HEK293 (cell line): ENCODE results near the gene PRTFDC1.

Experiments used
- CTCF ChIA-PET: fragments of 350-600 bp; formaldehyde crosslinking; extraction: SDS; loops from one replicate; lab custom pipeline; 2021; ENCODE audit warnings: antibody characterized with exemption; lab: Yijun Ruan, JAX
- POLR2A ChIA-PET: fragments of 300-600 bp; formaldehyde crosslinking; extraction: SDS; loops from one replicate; lab custom pipeline; 2020; ENCODE audit warnings: antibody characterized with exemption, inconsistent platforms; lab: Yijun Ruan, JAX
- H3K27ac ChIP-seq: fragments of 200-500 bp; sonication (Bioruptor generic); 2 replicates; pipeline ENCODE4 v1.5.1; 2014; ENCODE audit warnings: low read depth, low read length, control low read depth, inconsistent platforms; ENCODE audit errors: extremely low read depth
- H3K36me3 ChIP-seq, 2 experiments: fragments of 200-500 bp in 1 of 2; sonication (Bioruptor generic) in 1 of 2; 1 replicate in 1 of 2; 2 replicates in 1 of 2; pipeline ENCODE4 v1.5.1; 2014 to 2017; ENCODE audit warnings: inconsistent platforms in 2 of 2, low read length in 2 of 2; ENCODE audit not compliant: control insufficient read depth in 2 of 2, insufficient read depth in 1 of 2
- H3K4me1 ChIP-seq: fragments of 200-500 bp; sonication (Bioruptor generic); 2 replicates; pipeline ENCODE4 v1.5.1; 2014; ENCODE audit warnings: mild to moderate bottlenecking, low read length, inconsistent platforms; ENCODE audit not compliant: control insufficient read depth, insufficient read depth
- H3K4me3 ChIP-seq: 2 replicates; pipeline ENCODE4 v1.5.1; 2011; ENCODE audit warnings: low read depth, mild to moderate bottlenecking, control low read depth, low read length, moderate library complexity
- H3K9me3 ChIP-seq: fragments of 200-500 bp; sonication (Bioruptor generic); 2 replicates; pipeline ENCODE4 v1.5.1; 2014; ENCODE audit warnings: low read depth, low read length, inconsistent platforms; ENCODE audit not compliant: control insufficient read depth, insufficient read depth
- EGR2 ChIP-seq: fragments of 450-650 bp; formaldehyde crosslinking; IDR thresholded peaks from 2 replicates; pipeline ENCODE4 v1.5.1; 2016; ENCODE audit warnings: low read depth, missing biosample characterization, missing genetic modification characterization
- ELK4 ChIP-seq: IDR thresholded peaks from 2 replicates; pipeline ENCODE4 v1.6.1; 2011; ENCODE audit warnings: mild to moderate bottlenecking, low read depth, low read length, borderline replicate concordance
- GLIS2 ChIP-seq: fragments of 450-650 bp; formaldehyde crosslinking; IDR thresholded peaks from 2 replicates; pipeline ENCODE4 v1.5.1; 2016; ENCODE audit warnings: missing biosample characterization, missing genetic modification characterization
- KLF16 ChIP-seq: fragments of 450-650 bp; formaldehyde crosslinking; IDR thresholded peaks from 2 replicates; pipeline ENCODE4 v1.5.1; 2017; ENCODE audit warnings: missing biosample characterization, missing genetic modification characterization
- MEIS1 ChIP-seq: sonication (generic); formaldehyde crosslinking; IDR thresholded peaks from 2 replicates; pipeline ENCODE4 v1.8.1; 2022; ENCODE audit warnings: missing genetic modification reagents, mild to moderate bottlenecking, borderline replicate concordance
- MZF1 ChIP-seq: fragments of 450-650 bp; formaldehyde crosslinking; IDR thresholded peaks from 2 replicates; pipeline ENCODE4 v1.5.1; 2017; ENCODE audit warnings: missing biosample characterization, missing genetic modification characterization, borderline replicate concordance
- OSR2 ChIP-seq: fragments of 450-650 bp; formaldehyde crosslinking; IDR thresholded peaks from 2 replicates; pipeline ENCODE4 v1.5.1; 2016; ENCODE audit warnings: missing biosample characterization, missing genetic modification characterization
- PRDM1 ChIP-seq: fragments of 450-650 bp; formaldehyde crosslinking; IDR thresholded peaks from 2 replicates; pipeline ENCODE4; 2016; ENCODE audit warnings: missing biosample characterization, missing genetic modification characterization
- ZBTB20 ChIP-seq: fragments of 450-650 bp; formaldehyde crosslinking; IDR thresholded peaks from 2 replicates; pipeline ENCODE4 v1.5.1; 2016; ENCODE audit warnings: missing biosample characterization, missing genetic modification characterization
- ZBTB6 ChIP-seq: fragments of 450-650 bp; formaldehyde crosslinking; IDR thresholded peaks from 2 replicates; pipeline ENCODE4 v1.5.1; 2017; ENCODE audit warnings: missing biosample characterization, missing genetic modification characterization
- ZFP3 ChIP-seq: fragments of 450-650 bp; formaldehyde crosslinking; IDR thresholded peaks from 2 replicates; pipeline ENCODE4 v1.5.1; 2016; ENCODE audit warnings: low read depth, missing biosample characterization, missing genetic modification characterization
- ZFP37 ChIP-seq: fragments of 450-650 bp; formaldehyde crosslinking; IDR thresholded peaks from 2 replicates; pipeline ENCODE4 v1.5.1; 2016; ENCODE audit warnings: missing biosample characterization, missing genetic modification characterization
- ZFP69B ChIP-seq: fragments of 450-650 bp; formaldehyde crosslinking; IDR thresholded peaks from 2 replicates; pipeline ENCODE4 v1.5.1; 2016; ENCODE audit warnings: missing biosample characterization, missing genetic modification characterization
- ZNF138 ChIP-seq: fragments of 450-650 bp; formaldehyde crosslinking; IDR thresholded peaks from 2 replicates; pipeline ENCODE4 v1.5.1; 2016; ENCODE audit warnings: missing biosample characterization, missing genetic modification characterization, borderline replicate concordance
- ZNF148 ChIP-seq: fragments of 450-650 bp; formaldehyde crosslinking; IDR thresholded peaks from 2 replicates; pipeline ENCODE4 v1.5.0; 2017; ENCODE audit warnings: missing biosample characterization, missing genetic modification characterization, borderline replicate concordance
- ZNF169 ChIP-seq: fragments of 450-650 bp; formaldehyde crosslinking; IDR thresholded peaks from 2 replicates; pipeline ENCODE4 v1.5.1; 2016; ENCODE audit warnings: missing biosample characterization, missing genetic modification characterization
- ZNF175 ChIP-seq: fragments of 450-650 bp; formaldehyde crosslinking; IDR thresholded peaks from 2 replicates; pipeline ENCODE4 v1.5.1; 2016; ENCODE audit warnings: missing biosample characterization, missing genetic modification characterization
- ZNF18 ChIP-seq: fragments of 450-650 bp; formaldehyde crosslinking; IDR thresholded peaks from 2 replicates; pipeline ENCODE4 v1.5.1; 2016; ENCODE audit warnings: missing biosample characterization, missing genetic modification characterization
- ZNF214 ChIP-seq: fragments of 450-650 bp; formaldehyde crosslinking; IDR thresholded peaks from 2 replicates; pipeline ENCODE4 v1.5.1; 2017; ENCODE audit warnings: missing biosample characterization, mild to moderate bottlenecking, missing genetic modification characterization, borderline replicate concordance
- ZNF223 ChIP-seq: fragments of 450-650 bp; formaldehyde crosslinking; IDR thresholded peaks from 2 replicates; pipeline ENCODE4 v1.5.1; 2016; ENCODE audit warnings: missing biosample characterization, missing genetic modification characterization
- ZNF416 ChIP-seq: fragments of 450-650 bp; formaldehyde crosslinking; IDR thresholded peaks from 2 replicates; pipeline ENCODE4 v1.5.1; 2016; ENCODE audit warnings: missing biosample characterization, missing genetic modification characterization
- ZNF701 ChIP-seq: fragments of 450-650 bp; formaldehyde crosslinking; IDR thresholded peaks from 2 replicates; pipeline ENCODE4 v1.5.1; 2016; ENCODE audit warnings: missing biosample characterization, missing genetic modification characterization
- ZNF707 ChIP-seq: fragments of 450-650 bp; formaldehyde crosslinking; IDR thresholded peaks from 2 replicates; pipeline ENCODE4 v1.5.1; 2016; ENCODE audit warnings: missing biosample characterization, missing genetic modification characterization
- ZNF785 ChIP-seq: fragments of 450-650 bp; formaldehyde crosslinking; IDR thresholded peaks from 2 replicates; pipeline ENCODE4 v1.5.1; 2016; ENCODE audit warnings: missing biosample characterization, missing genetic modification characterization
- ZNF792 ChIP-seq: fragments of 450-650 bp; formaldehyde crosslinking; IDR thresholded peaks from 2 replicates; pipeline ENCODE4 v1.5.1; 2016; ENCODE audit warnings: missing biosample characterization, missing genetic modification characterization

The PRTFDC1 gene

GRCh38 chr10:24962995-24963394 is 10.6 kb upstream of the PRTFDC1 start:
- CTCF ChIA-PET: interaction anchor here (0.6 to 0.7 kb wide), 3 partner anchors 11 to 118 kb away, joined by 3 to 4 read pairs (median 3); no protein-coding TSS in a partner anchor
- no peak overlapping the region for H3K4me3 ChIP-seq
- no peaks in the 10 kb centered on the region for H3K36me3 ChIP-seq
- POLR2A ChIA-PET: no interaction called here
- no peaks in the 10 kb centered on the region for H3K9me3 ChIP-seq
- H3K4me1 ChIP-seq: no peaks in the 10 kb centered on the region
- H3K27ac ChIP-seq: no peak overlapping the region
- no peak for TF ChIP-seq ZNF148 (tag by site-specific recombination)
- TF ChIP-seq PRDM1 (tag by site-specific recombination): peak; percentile 23; the same call in 1 of the 2 replicates

- Histone ChIP-seq H3K4me3 (no peak overlapping the region), H3K27ac (no peak overlapping the region), H3K4me1 (no peaks in the 10 kb centered on the region), H3K36me3 (no peaks in the 10 kb centered on the region), H3K9me3 (no peaks in the 10 kb centered on the region)
- ChIA-PET POLR2A (no interaction called here), CTCF (no interaction called here)
- no peak for TF ChIP-seq MZF1 (tag by site-specific recombination)
- TF ChIP-seq ZFP37: no peak
- no peak for TF ChIP-seq ZNF138 (tag by site-specific recombination)
- no peak for TF ChIP-seq GLIS2
- TF ChIP-seq ZBTB6 (tag by site-specific recombination): no peak
- TF ChIP-seq ZNF148 (tag by site-specific recombination): no peak
- no peak for TF ChIP-seq ZNF214 (tag by site-specific recombination)
- TF ChIP-seq ZFP69B (tag by site-specific recombination): no peak
- no peak for TF ChIP-seq ZNF175 (tag by site-specific recombination)
- TF ChIP-seq OSR2: no peak
- no peak for TF ChIP-seq ZFP3 (tag by site-specific recombination)
- TF ChIP-seq EGR2: no peak
- TF ChIP-seq ELK4: no peak
These were observed 9.2 kb upstream of the PRTFDC1 start for GRCh38 chr10:24961582-24961981.

GRCh38 chr10:24959382-24959730 is 7.0 kb upstream of the PRTFDC1 start:
- no peak overlapping the region for H3K4me3 ChIP-seq
- H3K4me1 ChIP-seq: no peaks in the 10 kb centered on the region
- TF ChIP-seq ZNF701 (tag by site-specific recombination): no peak
- no peak for TF ChIP-seq MEIS1 (CRISPR knock-in tag)
- TF ChIP-seq ZNF416 (tag by site-specific recombination): no peak
- no peak for TF ChIP-seq ZNF223 (tag by site-specific recombination)
- TF ChIP-seq ZNF785 (tag by site-specific recombination): no peak
- TF ChIP-seq ZNF707 (tag by site-specific recombination): no peak
- TF ChIP-seq ZBTB20 (tag by site-specific recombination): no peak
- no peak for TF ChIP-seq ZNF169
- TF ChIP-seq ZNF18 (tag by site-specific recombination): no peak
- no peak for TF ChIP-seq KLF16 (tag by site-specific recombination)
- TF ChIP-seq ZNF792 (tag by site-specific recombination): no peak

More at GRCh38 chr10:24959382-24959730, 7.0 kb upstream of the PRTFDC1 start:
- CTCF ChIA-PET: interaction anchor here (0.9 kb wide), 1 partner anchor 268 kb away, joined by 4 read pairs; no protein-coding TSS in a partner anchor
- POLR2A ChIA-PET: no interaction called here
- no peaks in the 10 kb centered on the region for H3K9me3 ChIP-seq
- H3K36me3 ChIP-seq: no peaks in the 10 kb centered on the region
- H3K27ac ChIP-seq: no peak overlapping the region
